PC-9 (cell line): ENCODE data around the gene IGF2BP2.

Experiments used
- EZH2 ChIP-seq: fragments of 200-600 bp; sonication (generic); IDR thresholded peaks from 2 replicates; pipeline ENCODE4 v1.8.0; 2017; ENCODE audit warnings: antibody characterized with exemption, low read depth
- TF ChIP-seq, protein P1 (sequence below): fragments of 200-600 bp; sonication (generic); conservative IDR thresholded peaks from 2 replicates; pipeline ENCODE4 v1.6.1; 2017; ENCODE audit warnings: mixed run types, antibody characterized with exemption, mild to moderate bottlenecking, moderate library complexity

- TF ChIP-seq, protein P1, sequence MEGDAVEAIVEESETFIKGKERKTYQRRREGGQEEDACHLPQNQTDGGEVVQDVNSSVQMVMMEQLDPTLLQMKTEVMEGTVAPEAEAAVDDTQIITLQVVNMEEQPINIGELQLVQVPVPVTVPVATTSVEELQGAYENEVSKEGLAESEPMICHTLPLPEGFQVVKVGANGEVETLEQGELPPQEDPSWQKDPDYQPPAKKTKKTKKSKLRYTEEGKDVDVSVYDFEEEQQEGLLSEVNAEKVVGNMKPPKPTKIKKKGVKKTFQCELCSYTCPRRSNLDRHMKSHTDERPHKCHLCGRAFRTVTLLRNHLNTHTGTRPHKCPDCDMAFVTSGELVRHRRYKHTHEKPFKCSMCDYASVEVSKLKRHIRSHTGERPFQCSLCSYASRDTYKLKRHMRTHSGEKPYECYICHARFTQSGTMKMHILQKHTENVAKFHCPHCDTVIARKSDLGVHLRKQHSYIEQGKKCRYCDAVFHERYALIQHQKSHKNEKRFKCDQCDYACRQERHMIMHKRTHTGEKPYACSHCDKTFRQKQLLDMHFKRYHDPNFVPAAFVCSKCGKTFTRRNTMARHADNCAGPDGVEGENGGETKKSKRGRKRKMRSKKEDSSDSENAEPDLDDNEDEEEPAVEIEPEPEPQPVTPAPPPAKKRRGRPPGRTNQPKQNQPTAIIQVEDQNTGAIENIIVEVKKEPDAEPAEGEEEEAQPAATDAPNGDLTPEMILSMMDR: no peak
- no peak for TF ChIP-seq EZH2
Measured at GRCh38 chr3:185753354-185753753, 71.5 kb downstream of the IGF2BP2 start.
